ENCODE results near the gene ZNF326. TPM values are rescaled to one million over a fixed set of nuclear protein-coding genes. Genes with fewer than 3 reads are reported as not detected.

Gene ZNF326
- total and polyA plus RNA-seq, 2 of the 8 experiments (the other 6 are each of a cell fraction or from before 2014, with no cell fraction given), result 12.2 to 30.6 TPM

DNA sequence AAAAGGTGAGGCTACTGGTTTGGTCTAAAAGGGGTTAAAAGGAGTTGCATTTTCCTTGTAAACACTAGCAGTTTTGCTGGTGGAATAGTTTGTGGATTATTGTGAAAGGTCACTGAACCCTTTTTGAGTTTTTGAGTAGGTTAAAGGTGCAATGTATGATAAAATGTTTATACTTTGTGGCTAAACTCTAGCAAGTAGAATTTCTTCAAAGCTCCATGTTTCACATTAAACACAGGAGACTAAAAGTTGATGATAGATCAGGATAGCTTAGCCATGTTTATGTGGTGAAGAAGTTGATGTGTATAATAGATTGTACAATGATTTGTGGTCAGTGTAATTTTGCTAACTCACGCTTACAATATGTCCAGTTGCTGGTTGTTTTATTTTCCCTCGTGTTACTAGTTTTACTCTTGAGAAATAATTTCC lies 13.1 kb downstream of the ZNF326 start:
- no peak overlapping the region for H2BK5ac ChIP-seq (ENCODE audit: low read depth, low read length)
- H2BK120ac ChIP-seq (replicated peaks; ENCODE audit: low read depth, low read length), result no peak overlapping the region
- no peak overlapping the region for H3K56ac ChIP-seq (replicated peaks; ENCODE audit: insufficient read length, low read depth, low read length)
- peaks cover 11 to 75% (median 27%) of the 10 kb centered on the region in 4 experiments for H3K36me3 ChIP-seq (ENCODE audit: control insufficient read depth in 2 of 4, insufficient read depth in 4 of 4, low read length in 3 of 4)
- H3K23ac ChIP-seq (ENCODE audit: insufficient read length), result no peak overlapping the region
- CTCF ChIA-PET (ENCODE audit: partially characterized antibody), result interaction anchor here (1.1 kb wide), 1 partner anchor 224 kb away, joined by 3 read pairs; no protein-coding TSS in a partner anchor
- no peak overlapping the region for H3K18ac ChIP-seq (ENCODE audit: extremely low read depth, low read length)
- no peaks in the 10 kb centered on the region for H3K27me3 ChIP-seq (replicated peaks in 1 of 4; ENCODE audit: control insufficient read depth in 3 of 4, extremely low read depth in 1 of 4, insufficient read depth in 3 of 4, low read length in 3 of 4)
- H3K4me2 ChIP-seq (ENCODE audit: insufficient read depth in 1 of 2, low read depth in 2 of 2, low read length in 2 of 2), result no peak overlapping the region
- WGBS, 2 experiments (ENCODE audit: extremely low coverage in 1 of 2, insufficient coverage in 1 of 2, insufficient read length in 1 of 2, insufficient replicate concordance in 2 of 2, low coverage in 1 of 2, low lambda C conversion rate in 2 of 2, missing lambda C conversion rate in 1 of 2), result 88% methylated on average over 2 of the region's 2 CpGs; no CpG with 5 or more reads in 1 of the 2 experiments
- H2BK15ac ChIP-seq (ENCODE audit: low read length), result no peak overlapping the region
- H3K4me1 ChIP-seq (replicated peaks in 1 of 4; ENCODE audit: control insufficient read depth in 3 of 4, insufficient read depth in 4 of 4, low read length in 3 of 4), result no peaks in the 10 kb centered on the region
- no peak overlapping the region for H2AK5ac ChIP-seq (ENCODE audit: low read depth, low read length)
- H2BK12ac ChIP-seq (ENCODE audit: low read depth, low read length), result no peak overlapping the region
- no peak overlapping the region for H4K8ac ChIP-seq (ENCODE audit: extremely low read depth, insufficient read depth, low read length)
- H3K9ac ChIP-seq (replicated peaks in 1 of 4; ENCODE audit: extremely low read depth in 1 of 4, low read depth in 3 of 4, low read length in 3 of 4), result no peak overlapping the region
- POLR2A ChIA-PET (ENCODE audit: partially characterized antibody), result interaction anchor here (0.9 kb wide), 1 partner anchor 19 kb away, joined by 3 read pairs; no protein-coding TSS in a partner anchor
- no peak for TF ChIP-seq SUZ12 (IDR thresholded peaks at IDR 0.05; ENCODE audit: low read length)
- TF ChIP-seq RNF2 (IDR thresholded peaks at IDR 0.05; ENCODE audit: borderline replicate concordance, low read depth, low read length, missing control alignments, poor library complexity, severe bottlenecking), result no peak
- FAIRE-seq (no peak), DNase-seq (ENCODE audit: low read depth in 1 of 2, low spot score in 2 of 2) (no peak)
- no peak overlapping the region for H4K5ac ChIP-seq (ENCODE audit: insufficient read length, low read depth, low read length)
- H3K27ac ChIP-seq (ENCODE audit: low read depth, low read length), result no peak overlapping the region
- H4K20me1 ChIP-seq (replicated peaks in 1 of 2; ENCODE audit: control insufficient read depth in 1 of 2, insufficient read depth in 2 of 2, low read length in 2 of 2), result peaks cover 6 to 8% of the 10 kb centered on the region in 2 experiments
- no peak overlapping the region for H2AFZ ChIP-seq (ENCODE audit: low read length)
- H3K4ac ChIP-seq (replicated peaks; ENCODE audit: insufficient read length, low read depth, low read length), result no peak overlapping the region
- no peak overlapping the region for H3K14ac ChIP-seq (ENCODE audit: insufficient read length)
- no peaks in the 10 kb centered on the region for H3K9me3 ChIP-seq (ENCODE audit: insufficient read depth in 2 of 2, low read depth in 1 of 2, low read length in 1 of 2)
- no peaks in the 10 kb centered on the region for H3K23me2 ChIP-seq (ENCODE audit: low read depth, low read length)
- H3K4me3 ChIP-seq (ENCODE audit: extremely low read depth in 1 of 4, insufficient read depth in 2 of 4, low read depth in 3 of 4, low read length in 4 of 4), result no peak overlapping the region
- no peaks in the 10 kb centered on the region; the same call in 1 of the 2 replicates for H3K79me1 ChIP-seq (ENCODE audit: low read depth, low read length)
- H2BK20ac ChIP-seq (ENCODE audit: low read length), result no peak overlapping the region
- H4K91ac ChIP-seq (replicated peaks; ENCODE audit: insufficient read length, low read length), result no peak overlapping the region
- H3K79me2 ChIP-seq (ENCODE audit: control insufficient read depth in 1 of 2, insufficient read depth in 2 of 2, low read length in 2 of 2), result peaks cover 0 to 58% of the 10 kb centered on the region in 2 experiments; a peak in 3 of 4 replicates

Data from H1 (cell line).